Hindlimb muscle (tissue), 1 donor: ENCODE measurements around the gene PODXL2. TPM values are rescaled to one million over a fixed set of nuclear protein-coding genes. Genes with fewer than 3 reads are reported as not detected.

ENCODE experiments used
- DNase-seq: peaks from one replicate; pipeline ENCODE4 v3.0.0-alpha.2; 2013
- polyA plus RNA-seq: library from polyadenylated mRNA; unstranded; fragments of 120-200 nt; gene quantifications from one replicate; pipeline ENCODE4 v1.2.1, GENCODE V29; 2013; ENCODE audit not compliant: insufficient read length

PODXL2 gene
- polyA plus RNA-seq, 1 donor, result 5.3 TPM

- no peak for DNase-seq
These were observed 82.2 kb downstream of the PODXL2 start for GRCh38 chr3:127711021-127711695.

GRCh38 chr3:127711896-127712295 lies 82.9 kb downstream of the PODXL2 start:
- no peak for DNase-seq

- DNase-seq, result no peak
These were observed 83.5 kb downstream of the PODXL2 start for GRCh38 chr3:127712461-127712860.

GRCh38 chr3:127712881-127713771 lies 84.1 kb downstream of the PODXL2 start:
- DNase-seq, result no peak

GRCh38 chr3:127714125-127714571 lies 85.2 kb downstream of the PODXL2 start:
- DNase-seq, result no peak

- DNase-seq, result no peak
These were observed 85.9 kb downstream of the PODXL2 start for GRCh38 chr3:127714866-127715265.

GRCh38 chr3:127715532-127715931 lies 86.5 kb downstream of the PODXL2 start:
- DNase-seq, result no peak

- no peak for DNase-seq
These were observed 87.4 kb downstream of the PODXL2 start for GRCh38 chr3:127716384-127716783.

- DNase-seq, result no peak
These were observed 88.6 kb downstream of the PODXL2 start for GRCh38 chr3:127717357-127718244.

GRCh38 chr3:127718245-127718915 lies 89.4 kb downstream of the PODXL2 start:
- no peak for DNase-seq

- no peak for DNase-seq
These were observed 89.9 kb downstream of the PODXL2 start for GRCh38 chr3:127718916-127719290.

- no peak for DNase-seq
These were observed 90.4 kb downstream of the PODXL2 start for GRCh38 chr3:127719369-127719768.

- no peak for DNase-seq
These were observed 91.3 kb downstream of the PODXL2 start for GRCh38 chr3:127720161-127720823.

- DNase-seq, result no peak
These were observed 92.3 kb downstream of the PODXL2 start for GRCh38 chr3:127720985-127721935.

GRCh38 chr3:127722091-127722784 lies 93.3 kb downstream of the PODXL2 start:
- DNase-seq, result no peak
